SK-MEL-5 (cell line): Measurements from ENCODE around the gene SLC15A5. TPM values are rescaled to one million over a fixed set of nuclear protein-coding genes. Genes with fewer than 3 reads are reported as not detected.

Source experiments
- DNase-seq: peaks from one replicate; pipeline ENCODE4 v3.0.0-alpha.2; 2016; ENCODE audit warnings: low read depth, low spot score
- in situ Hi-C: cut with HindIII; loops from 2 replicates; pipeline ENCODE4 v1.10.0; 2016; ENCODE audit warnings: low sequenced_read_pairs, high pct_unique_total_duplicates, low pct_unique_long_range_greater_than_20kb
- total RNA-seq: library from RNA; depleted of rRNA; stranded (reverse); fragments of >200 nt; shearing (Covaris generic); gene quantifications from 2 replicates; pipeline ENCODE4 v1.2.3, GENCODE V29; 2014

SLC15A5 gene
- total RNA-seq, 1 experiment from 2014 or later: not detected

DNA sequence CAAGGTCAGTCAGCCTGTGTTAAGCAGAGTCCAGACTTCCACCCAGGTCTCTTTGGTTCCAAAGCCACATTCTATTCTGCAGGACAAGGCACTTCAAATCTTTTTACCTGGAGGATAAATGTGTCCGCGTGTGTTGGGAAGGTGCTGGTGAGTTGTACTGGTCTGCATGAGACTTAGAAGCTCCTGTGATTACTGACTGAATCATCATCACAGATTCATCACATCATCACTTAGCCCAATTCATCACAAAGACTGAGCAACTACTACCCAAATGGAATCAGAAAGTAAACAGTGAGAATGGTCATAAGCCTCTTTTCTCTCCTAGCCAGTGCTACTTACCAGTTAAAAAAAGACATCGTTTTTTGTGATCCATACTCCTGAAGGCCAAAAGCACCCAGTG lies 5.3 kb downstream of the SLC15A5 start:
- in situ Hi-C loops: no loop called here
- DNase-seq: no peak

DNA sequence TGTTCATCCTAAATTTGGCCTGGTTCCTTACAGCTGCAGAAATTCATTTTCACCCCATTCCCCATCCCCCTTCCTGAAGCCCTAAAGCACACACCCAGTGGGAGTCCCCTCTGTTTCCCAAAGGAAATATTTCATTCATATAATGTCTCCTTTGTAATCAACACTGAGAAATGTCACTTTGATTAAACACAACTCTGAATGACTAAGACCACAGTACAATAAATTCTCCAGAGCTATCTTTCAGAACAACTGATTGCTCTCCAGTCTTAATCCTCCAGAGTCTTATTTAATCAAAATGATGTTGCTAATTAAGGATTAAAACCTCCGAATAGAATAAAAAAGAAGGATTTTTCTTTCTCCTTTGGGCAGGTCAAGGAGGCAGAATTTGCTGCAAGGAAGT lies 6.4 kb downstream of the SLC15A5 start:
- in situ Hi-C loops: no loop called here
- no peak for DNase-seq

DNA sequence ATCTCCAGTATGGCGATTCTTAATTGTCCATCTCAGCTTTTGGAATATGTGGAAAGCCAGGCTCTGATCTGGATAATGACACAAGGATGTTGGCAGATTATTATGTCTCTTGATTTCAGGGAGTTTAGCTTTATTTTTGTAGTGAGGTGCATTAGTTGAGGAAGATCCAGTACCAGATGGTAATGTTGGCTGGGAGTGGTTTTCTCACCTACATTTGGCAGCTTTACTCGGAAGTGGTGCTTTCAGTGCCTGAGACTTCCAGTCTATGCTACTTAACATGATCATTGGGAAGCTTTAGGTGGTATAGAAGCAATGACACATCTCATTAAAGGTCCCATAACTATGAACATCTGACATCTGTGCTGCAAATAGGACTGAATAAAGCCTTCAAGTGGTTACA lies 7.5 kb downstream of the SLC15A5 start:
- no peak for DNase-seq
- in situ Hi-C loops: no loop called here

DNA sequence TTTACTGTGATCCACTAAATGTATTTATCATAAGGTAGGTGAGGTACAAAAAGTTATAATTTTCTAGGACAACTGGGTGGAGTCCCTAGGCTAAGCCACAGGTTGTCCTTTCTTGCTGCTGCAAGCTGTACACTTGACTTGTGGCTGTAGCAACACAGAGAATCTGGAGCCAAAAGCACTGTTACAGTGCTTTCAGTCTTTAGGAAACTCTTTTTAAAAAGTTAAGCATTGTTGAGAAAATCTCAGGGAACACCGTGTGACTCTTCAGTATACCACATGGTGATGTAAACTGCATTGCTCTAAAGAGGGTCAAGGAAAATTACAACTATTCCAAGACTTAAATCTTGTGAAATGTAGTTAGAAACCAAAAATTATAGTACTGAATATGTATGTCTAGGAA lies 11.4 kb downstream of the SLC15A5 start:
- in situ Hi-C loops: no loop called here

DNA sequence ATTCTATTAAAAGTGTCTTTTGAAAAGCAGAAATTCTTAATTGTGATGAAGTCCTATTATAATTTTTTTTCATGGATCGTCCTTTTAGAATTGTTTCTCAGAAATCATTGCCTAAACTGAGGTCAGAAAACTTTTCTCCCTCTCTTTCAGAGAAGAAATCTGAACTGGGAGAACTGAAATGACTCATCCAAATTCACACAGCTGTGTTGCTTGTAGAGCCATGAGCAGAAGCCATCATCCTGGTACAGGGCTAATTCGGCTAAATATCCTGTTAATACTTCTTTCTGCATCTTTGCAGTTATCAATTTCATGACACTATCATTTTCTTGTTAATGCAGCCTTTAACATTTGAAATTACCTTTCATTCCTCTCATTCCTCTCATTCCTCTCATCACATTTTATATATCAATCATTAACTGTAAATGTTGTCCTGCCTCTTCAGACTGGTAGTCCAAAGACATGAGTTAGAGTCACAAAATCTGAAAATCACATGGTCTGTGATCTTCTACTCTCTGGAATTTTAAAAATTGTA lies 15.5 kb downstream of the SLC15A5 start:
- in situ Hi-C loops: no loop called here
- DNase-seq: no peak

More for the DNA sequence above, 11.4 kb downstream of the SLC15A5 start:
- no peak for DNase-seq

DNA sequence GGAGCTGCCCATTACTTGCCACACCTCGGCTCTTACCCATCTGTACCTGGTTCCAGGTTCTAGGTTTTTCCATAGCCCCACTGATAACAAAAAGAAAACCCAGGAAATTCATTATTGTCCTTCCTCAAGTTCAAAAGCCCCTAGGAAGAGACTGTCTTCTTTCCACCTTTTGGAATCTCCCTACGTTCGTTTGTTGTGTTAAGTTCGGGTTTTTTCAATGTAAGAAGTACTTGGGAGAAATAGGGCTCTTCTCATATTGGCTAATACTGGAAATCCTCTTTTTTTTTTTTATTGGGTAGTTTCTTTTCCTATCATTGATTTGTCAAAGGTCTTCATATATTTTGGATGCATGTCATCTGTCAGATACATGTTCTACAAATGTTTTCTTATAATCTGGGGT lies 17.3 kb downstream of the SLC15A5 start:
- DNase-seq: no peak
- in situ Hi-C loops: no loop called here

DNA sequence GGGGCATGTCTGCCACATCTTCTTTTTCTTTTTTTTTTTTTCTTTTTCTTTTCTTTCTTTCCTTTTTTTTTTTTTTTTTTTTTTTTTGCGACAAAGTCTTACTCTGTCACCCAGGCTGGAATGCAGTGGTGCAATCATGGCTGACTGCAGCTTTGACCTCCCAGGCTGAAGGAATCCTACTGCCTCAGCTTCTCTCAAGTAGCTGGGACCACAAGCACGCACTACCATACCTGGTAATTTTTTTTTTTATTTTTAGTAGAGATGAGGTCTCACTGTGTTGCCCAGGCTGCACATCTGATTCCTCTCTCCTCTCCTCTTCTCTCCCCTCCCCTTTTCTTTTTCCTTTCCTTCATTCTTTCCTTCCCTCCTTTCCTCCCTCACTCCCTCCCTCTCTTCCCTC lies 18.5 kb downstream of the SLC15A5 start:
- no peak for DNase-seq
- in situ Hi-C loops: no loop called here

DNA sequence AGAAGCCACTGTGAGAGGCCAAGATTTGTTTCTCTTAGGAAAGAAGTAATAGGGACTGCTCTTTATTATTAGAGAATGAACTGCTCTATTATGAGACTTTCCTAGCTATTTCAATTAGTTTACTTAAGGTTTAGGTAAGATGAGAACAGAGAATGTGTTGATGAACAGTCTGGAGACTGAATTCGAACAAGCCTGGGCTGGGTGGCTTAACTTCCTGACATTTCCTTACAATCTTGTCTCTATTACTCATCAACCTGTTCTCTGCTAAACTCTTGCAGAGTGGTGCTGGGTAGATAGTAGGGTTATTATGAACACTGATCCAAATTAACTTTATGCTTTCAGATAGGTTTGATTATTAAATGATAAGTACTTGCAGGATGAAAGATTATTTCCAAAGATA lies 31.2 kb downstream of the SLC15A5 start:
- DNase-seq: no peak
- in situ Hi-C loops: no loop called here

DNA sequence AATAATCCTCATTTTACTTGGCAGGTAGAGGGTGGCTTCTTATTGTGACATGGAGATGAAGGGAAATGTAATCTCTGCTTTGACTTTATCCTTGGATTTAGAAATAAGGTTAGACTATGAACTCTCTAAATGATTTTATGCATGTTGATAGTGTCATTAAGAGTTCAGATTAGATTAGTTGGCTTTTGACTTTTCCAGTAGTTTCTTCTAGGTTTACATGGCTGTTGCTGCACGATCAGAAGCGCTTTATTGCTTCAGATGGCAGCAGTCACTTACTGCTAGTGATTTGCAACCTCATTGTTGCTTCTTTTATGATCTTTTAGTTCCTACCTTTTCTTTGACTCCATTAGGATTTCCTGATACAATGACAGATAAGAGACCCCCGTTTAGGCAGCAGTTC lies 32.3 kb downstream of the SLC15A5 start:
- in situ Hi-C loops: no loop called here
- no peak for DNase-seq

DNA sequence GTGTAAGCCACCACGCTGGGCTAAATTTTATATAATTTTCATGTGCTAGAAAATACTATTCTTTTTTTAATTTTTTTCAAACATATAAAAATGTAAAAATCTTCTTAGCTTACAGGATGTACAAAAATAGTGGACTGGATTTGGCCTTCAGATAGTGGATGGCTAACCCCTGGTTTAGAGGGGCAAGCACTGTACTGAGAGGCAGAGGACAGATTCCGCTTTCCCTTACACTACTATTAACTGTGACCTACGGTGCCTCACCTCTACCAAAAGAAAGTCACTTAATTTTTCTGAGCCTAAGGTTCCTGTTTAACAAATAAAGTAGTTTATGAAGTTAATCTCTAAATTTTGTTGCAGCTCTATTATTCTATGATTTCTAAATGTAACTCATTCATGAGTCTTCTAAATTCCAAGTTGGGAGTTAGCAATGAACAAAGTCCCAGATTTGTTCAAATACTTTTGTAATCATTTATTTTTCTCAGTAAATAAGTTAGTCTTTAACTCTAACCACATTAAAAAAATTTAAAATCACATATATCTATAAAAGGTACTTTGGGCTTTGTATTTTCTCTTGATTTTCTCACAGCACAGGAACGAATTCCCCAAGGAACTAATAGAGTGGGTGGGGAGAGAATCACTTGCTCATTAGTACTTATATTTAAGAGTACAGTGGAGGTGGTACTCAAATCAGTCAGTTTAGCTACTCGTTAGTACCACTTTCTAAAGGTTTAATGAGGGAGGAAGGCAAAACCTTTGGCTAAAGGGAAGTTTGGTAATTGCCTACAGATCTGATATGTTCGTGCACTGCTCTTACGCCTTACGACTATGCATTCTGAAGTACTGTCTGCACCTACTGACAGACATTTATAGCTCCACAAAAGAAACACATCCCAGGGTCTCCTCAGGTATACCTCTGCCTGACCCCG lies 33.7 kb downstream of the SLC15A5 start:
- in situ Hi-C loops: no loop called here
- DNase-seq: no peak

DNA sequence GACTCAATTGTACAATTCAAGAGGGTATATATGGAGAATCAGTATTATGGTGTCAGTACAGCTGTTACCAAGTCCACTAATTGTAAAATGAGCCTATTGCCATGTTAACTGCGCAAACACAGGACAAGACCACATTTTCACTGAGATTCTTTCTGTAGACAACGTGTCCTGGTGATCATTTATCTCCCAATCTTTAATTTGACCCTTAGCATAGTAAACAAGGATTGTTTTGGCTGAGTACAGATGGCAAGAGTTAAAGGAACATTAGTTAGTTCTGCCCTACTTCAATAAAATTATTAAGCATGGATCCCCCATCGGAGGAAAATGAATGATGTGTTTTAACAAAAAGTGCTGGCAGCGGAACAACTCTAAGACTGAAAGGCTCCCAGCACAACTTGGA lies 36.1 kb downstream of the SLC15A5 start:
- no peak for DNase-seq

DNA sequence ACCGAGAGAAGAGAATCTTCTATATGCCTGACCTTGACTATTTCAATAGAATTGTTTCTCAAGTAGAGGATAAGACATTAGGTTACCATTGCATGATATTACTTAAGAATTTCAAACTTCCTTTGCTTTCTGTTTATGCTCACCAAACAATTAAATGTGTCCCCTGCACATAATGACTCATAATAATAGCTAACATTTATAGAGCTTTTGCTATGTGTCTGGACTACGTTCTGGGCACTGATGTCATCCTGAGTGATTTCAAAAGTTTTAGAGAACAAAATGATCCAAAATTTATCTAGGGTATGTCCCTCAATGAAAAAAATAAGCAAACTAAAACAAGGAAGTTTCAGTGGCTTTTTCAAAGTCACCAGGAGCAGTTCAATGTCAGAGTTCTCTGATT lies 38.8 kb downstream of the SLC15A5 start:
- no peak for DNase-seq
- in situ Hi-C loops: no loop called here

More for the DNA sequence above, 36.1 kb downstream of the SLC15A5 start:
- in situ Hi-C loops: no loop called here

DNA sequence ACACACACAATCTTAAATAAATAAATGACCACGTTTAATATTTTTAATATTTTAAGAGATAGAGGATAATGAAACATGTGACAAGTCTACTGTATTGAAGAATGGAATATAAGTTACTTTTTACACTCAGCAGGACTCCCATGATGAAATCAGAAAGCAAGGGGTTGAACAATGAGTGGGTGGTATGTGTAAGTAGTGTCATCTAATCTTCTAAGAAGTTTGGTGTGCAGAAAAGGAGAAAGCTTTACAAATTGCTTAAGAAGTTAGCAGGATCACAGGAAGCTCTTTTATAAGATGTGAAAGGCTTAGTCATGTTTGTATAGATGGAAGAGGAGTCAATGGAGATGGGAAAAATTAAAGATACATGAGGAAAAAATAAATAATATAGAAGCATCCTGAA lies 47.8 kb downstream of the SLC15A5 start:
- no peak for DNase-seq
- in situ Hi-C loops: no loop called here

DNA sequence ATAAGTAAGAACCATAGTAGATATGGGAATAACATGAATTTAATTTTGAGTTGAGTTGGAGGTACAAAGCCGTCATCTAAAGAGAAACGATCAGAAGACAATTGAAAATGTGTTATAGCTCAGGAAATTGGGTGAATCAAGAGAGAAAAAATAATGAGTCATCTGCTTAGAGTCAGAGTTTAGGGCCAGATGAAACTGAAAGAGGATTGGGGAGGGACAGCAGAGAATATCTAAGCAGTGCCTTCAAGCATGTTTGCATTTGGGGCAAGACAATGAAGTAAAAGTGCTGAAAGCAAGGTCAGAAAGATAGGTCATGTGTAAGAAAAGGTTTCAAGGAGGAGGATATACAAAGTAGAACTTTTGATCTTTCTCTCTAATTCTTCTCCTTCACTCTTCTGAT lies 49.4 kb downstream of the SLC15A5 start:
- DNase-seq: no peak
- in situ Hi-C loops: no loop called here

DNA sequence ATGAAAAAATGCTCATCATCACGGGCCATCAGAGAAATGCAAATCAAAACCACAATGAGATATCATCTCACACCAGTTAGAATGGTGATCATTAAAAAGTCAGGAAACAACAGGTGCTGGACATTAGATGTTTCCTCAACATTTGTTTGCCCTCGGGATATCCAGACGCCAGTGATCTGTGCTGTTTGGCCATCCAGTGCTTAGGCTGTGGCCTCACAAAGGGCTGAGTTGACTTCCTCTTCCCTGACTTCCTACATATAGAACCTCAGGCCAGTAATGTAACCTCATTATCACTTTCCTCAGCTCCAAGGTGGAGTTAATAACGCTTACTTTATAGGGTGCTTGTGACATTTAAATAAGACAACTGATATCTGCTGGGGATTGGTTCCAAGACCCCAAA lies 51.8 kb downstream of the SLC15A5 start:
- DNase-seq: no peak
- in situ Hi-C loops: no loop called here

DNA sequence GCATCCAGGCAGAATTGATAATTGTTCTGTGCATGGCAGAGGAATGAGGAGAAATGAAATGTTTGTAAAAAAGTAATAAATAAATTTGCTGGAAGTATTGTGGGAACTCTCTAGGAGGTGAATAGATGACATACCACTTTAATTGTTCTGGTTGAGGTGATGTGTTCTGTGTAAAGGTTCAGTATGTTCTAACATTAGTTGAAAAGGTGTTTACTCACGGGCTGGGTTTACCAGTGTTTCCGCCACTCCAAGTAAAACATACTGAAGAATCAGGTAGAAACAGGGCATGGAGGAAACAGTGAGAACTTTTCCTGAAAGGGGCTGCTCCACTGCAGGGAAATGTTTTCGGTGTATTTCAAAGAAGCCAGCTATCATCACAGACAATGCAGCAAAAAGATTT lies 53.3 kb downstream of the SLC15A5 start:
- no peak for DNase-seq
- in situ Hi-C loops: no loop called here

DNA sequence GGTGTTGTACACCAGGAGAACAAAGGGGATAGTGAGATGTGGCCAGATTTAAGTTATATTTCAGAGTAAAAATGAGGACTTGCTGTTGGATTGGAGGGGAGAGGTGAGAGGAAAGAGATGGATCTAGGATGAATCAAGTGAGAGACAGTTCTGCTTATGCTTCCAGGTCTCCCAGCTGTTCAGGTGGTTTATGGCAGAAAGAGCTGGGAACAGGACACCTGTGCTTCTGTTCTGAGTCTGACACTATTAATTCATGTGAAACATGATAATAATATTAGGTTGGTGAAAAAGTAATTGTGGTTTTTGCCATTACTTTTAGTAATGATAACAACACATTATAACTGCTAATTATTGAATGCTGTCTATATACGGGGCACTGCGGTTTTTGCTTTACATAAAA lies 55.7 kb downstream of the SLC15A5 start:
- DNase-seq: no peak
- in situ Hi-C loops: no loop called here

DNA sequence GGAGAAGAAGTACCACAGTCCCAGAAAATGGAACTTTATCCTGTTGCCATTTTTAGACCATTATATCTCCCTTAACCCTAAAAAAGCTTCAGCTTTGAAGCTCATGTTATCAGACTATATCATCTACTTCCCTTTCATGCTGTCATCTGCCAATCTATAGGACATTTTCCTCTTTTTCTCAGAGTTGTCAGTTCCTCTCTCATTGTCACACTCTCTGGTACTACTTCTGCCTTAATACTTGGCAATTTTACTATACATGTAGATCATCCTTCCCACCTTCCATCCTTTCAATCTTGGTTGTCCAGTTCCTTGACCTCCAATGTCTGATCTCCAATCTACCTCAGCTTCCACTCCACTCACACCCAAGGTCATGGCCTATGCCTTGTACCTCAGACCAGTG lies 57.4 kb downstream of the SLC15A5 start:
- in situ Hi-C loops: no loop called here
- no peak for DNase-seq
